Raji (cell line): ENCODE results near the gene ACKR2.

ENCODE experiments used
- POLR2A ChIP-seq: IDR thresholded peaks from 2 replicates; pipeline ENCODE4 v1.6.1; 2011; ENCODE audit warnings: low read depth, low read length, control low read depth; ENCODE audit not compliant: insufficient read depth

ACKR2 gene

DNA sequence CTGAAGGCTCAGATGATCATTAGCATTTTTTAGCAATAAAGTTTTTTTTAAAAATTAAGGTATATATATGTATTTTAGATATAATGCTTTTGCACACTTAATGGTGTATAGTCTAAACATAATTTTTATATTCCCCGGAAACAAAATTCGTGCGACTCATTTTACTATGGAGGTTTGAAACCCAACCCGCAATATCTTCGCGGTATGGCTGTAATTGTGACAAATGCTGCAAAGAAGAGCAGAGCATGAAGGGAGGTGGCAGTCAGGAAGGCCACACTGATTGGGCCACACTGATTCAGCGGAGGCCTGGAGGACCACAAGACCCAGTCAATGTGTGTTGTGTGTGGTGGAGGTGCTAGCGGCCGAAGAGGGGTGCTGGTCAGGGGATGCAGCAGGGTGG lies 70.9 kb downstream of the ACKR2 start:
- no peak for TF ChIP-seq POLR2A

DNA sequence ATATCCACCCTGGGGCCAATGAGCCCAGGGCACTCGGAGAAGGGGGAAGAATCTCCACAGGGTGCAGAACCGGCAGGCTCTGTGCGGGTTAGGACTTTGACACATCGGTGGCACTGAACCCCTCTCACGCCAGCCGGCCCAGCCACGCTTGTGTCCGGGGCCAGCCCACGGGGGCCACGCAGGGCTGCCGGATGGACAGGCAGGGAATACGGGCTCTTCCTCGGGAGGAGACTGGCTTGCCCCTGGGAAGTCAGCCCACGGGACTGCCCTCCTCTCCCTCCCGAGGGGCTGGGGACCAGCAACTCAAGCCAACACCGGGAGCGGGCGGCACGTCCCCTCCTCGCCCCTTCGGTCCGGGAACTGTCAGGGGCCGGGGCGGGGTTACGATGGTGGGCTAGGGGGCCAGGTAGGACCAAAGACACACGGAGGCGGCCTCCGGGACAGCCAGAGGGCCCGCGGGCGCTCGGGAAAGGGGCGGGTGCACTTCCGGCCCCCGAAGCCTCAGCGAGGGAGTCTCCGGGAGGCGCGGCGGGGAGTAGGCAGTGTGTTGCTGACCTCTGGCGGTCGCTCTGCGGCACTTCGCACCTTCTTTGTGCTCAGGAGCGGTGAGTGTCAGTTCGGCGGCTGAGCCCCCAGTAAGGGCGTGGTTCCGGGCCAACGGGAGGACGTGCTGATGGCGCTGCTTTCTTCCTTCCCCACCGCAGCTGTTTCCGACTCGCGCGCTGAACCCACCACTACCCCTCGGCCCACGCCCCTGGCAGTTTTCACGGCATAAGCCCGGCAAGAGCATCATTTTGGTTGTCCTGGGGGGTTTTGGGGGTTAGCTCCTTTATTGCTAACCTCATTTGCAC lies 71.6 kb downstream of the ACKR2 start:
- no peak for TF ChIP-seq POLR2A

DNA sequence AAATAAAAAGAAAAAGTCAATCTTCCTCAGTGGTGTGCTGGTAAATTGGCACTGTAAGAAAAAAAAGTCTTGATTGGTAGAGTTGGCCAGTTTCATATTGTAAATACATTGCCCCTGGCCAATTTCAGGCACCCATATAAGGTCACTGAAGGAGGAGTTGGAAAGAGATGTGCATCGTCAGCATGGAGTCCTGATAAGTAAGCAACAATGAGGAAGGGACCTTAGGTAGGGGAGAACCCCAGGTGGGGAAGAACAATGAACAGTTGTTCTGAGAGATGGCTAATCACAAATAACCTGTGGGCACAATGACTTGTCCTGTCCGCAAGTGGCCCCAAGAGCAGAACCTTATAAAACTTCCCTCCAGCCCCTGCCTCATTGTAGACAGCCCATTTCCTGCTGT lies 75.1 kb downstream of the ACKR2 start:
- TF ChIP-seq POLR2A, result no peak

DNA sequence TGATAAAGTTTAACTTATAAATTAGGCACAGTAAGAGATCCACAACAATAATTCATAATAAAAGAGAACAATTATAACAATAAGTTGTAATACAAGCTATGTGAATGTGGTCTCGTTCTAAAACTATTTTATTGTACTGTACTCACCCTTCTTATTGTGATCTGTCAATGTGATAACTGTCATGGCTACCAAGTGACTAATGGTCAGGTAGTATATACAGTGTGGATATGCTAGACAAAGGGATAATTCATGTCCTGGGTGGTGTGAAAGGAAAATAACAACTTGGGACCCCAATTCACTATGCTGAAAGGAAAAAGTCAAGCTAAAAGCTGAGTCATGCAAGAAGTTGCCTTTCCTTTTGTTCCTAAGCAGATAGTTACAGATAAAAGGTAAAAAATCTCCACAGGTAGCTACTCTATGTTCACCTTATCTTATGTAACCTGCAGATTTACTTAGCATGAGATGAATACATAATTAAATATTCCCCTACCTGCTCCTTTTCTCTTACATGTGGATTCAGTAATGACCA lies 77.1 kb downstream of the ACKR2 start:
- TF ChIP-seq POLR2A, result no peak

DNA sequence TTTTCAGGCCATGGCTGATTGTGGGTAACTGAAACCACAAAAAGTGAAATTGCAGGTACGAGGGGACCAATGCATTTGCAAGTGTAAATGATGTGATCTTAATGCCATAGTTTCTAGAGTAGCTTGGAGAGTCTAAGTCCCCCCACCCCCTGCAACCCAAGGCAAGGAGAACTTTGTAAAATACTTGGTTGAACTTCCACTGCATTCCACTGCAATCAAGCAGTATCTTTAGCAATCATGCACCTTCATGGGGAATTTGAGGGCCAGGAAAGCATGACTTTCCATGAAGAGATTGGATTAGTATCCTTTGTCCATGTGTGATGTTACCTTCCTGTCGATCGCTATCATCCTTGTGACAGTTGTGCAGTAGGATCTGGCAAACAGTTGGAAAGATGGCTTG lies 77.8 kb downstream of the ACKR2 start:
- TF ChIP-seq POLR2A, result no peak

DNA sequence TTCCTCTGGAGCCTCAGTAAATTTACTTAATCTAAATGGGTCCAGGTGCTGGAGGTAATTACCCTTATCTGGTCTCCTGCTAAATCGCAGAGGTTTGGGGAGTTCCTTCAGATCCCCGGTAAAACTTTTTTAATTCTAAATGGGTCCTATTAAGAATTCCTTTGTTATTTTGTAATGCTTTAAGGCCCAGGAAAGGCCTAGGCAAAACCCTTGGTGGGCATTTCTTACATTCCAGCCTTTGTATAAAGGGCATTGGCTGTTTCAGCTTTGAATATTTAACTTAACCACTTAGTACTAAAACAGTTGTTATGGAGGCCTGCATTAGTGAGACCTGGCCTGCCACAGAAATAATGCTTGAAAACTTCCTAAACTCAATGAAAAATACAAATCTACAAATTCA lies 81.8 kb downstream of the ACKR2 start:
- no peak for TF ChIP-seq POLR2A

DNA sequence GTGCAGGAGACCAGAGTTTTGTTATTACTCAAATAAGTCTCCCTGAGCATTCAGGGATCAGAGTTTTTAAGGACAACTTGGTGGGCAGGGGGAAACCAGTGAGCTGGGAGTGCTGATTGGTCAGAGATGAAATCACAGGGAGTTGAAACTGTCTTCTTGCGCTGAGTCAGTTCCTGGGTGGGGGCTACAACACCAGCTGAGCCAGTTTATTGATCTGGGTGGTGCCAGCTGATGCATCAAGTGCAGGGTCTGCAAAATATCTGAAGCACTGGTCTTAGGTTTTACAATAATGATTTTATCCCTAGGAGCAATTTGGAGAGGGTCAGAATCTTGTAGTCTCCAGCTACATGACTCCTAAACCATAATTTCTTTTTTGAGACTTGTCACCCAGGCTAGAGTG lies 82.9 kb downstream of the ACKR2 start:
- TF ChIP-seq POLR2A, result no peak

DNA sequence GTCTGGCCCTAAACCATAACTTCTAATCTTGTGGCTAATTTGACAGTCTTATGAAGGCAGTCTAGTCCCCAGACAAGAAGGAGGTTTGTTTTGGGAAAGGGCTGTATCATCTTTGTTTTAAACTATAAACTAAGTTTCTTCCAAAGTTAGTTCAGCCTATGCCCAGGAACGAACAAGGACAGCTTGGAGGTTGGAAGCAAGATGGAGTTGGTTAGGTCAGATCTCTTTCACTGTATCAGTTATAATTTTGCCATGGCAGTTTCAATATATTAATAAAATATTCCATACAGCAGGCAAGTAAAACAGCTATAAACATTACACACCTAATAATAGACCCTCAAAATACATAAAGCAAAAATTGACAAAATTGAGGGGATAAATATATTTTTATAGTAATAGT lies 83.6 kb downstream of the ACKR2 start:
- no peak for TF ChIP-seq POLR2A

DNA sequence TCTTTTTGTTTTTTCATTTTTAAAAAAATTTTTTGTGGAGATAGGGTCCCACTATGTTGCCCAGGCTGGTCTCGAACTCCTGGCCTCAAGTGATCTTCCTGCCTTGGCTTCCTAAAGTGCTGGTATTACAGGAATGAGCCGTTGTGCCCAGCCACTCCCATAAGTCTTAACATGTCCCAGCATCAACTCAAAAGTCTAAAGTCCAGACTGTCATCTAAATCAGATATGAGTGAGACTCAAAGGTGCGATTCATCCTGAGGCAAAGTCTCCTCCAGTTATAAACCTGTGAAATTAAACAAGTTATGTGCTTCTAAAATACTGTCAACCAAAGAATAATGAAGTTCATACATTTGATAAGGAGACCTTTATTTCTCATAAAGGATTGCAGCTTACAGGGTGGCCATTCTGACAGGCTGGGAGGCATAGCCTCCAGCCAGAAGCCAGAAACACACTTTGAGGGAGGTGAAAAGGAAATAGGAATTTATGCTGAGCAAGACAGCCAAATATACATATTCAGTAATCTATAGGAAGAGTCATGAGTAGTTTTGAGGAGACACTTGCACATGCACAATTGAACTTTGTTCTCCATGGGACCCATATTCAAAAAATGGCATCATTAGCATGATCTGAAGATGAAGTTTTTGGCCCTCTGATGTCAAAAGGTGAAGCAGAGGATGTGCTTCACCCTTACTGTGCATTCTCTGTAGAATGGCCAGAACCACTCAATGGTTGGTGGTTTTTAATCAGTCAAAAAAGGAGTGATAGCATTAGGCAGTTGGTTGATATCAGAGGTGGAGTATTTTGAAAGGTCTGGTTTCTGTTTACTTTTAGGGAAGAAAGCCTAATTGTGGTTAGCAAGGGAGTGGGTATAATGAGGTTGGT lies 85.7 kb downstream of the ACKR2 start:
- no peak for TF ChIP-seq POLR2A

DNA sequence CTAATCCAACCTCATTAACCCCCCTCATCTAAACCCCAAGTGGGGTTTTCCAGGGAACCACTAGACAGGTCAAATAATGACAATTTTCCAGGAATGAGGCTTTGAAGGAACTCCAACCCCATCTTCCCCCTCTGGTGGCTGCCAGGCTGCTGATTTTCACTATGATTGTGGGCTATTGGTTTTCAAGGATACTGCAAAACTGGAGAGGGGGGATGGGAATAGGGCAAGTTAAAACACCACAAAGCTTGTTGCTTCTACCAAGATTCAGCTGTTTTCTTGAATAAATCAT lies 86.3 kb downstream of the ACKR2 start:
- TF ChIP-seq POLR2A, result no peak

DNA sequence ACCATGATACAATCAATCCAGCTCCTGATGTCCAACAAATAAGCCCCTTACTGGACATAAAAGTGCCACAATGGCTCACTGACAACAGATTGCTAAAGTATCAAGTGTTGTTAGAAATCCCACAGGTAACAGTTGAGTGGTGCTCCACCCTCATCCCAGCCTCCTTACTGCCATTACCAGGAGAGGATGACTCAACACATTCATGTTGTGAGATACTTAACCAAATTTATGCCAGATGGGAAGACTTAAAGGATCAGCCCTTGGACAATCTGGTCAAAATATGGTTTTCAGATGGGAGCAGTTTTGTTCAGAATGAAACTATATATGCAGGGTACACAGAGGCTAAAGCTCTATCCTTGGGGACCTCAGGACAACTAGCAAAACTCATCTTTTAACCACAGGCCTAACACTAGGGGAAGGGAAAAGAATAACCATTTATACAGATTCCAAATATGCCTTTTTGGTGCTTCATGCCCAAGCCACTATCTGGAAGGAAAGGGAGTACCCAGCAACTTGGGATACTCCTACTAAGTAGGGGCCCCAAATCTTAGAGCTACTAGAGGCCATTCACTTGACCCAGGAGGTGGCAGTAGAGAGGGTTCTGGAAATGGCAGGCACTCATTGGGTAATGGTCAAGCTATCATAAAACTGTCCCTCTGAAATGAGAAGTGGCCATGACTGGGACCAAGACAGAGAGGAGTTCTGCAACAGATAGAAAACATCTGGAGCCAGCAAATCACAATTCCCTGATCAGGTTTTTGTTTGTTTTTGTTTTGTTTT lies 89.8 kb downstream of the ACKR2 start:
- no peak for TF ChIP-seq POLR2A

DNA sequence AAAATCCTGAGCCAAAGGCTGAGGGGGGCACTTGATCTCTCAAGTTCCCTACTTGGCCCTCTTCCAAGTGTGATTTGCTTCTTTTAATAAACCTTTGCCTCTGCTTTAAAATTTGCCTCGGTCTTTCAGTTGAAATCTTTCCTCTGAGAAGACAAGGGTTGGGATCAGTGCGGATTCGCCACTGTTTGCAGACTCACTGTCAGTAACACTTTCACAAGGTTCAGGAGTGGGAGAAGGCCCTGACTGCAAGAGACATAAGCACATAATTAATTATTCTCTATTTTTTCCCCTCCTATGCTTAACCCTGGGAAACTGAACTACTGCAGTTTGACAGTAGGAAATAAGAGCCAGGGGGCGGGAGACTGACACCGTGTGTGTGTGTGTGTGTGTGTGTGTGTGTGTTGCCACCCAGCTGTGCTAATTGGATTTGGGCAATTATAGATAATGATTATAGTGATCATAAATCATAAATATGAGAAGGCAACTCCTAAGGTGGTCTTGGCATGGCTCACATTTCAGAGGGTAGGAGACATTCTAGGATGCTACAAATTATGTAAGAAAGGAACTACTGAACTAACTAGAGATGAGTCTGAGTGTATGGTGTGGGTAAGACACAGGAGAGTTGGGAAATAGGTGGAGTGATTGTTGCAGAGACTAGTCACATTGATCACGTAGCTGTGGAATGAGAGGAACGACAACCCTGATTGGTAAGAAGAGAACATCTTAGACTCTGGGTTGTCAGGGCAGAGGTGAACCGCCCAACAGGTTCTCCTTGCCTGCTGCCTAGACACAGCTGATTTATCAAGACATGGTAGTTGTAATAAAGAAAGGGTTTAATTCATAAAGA lies 91.2 kb downstream of the ACKR2 start:
- TF ChIP-seq POLR2A, result no peak

DNA sequence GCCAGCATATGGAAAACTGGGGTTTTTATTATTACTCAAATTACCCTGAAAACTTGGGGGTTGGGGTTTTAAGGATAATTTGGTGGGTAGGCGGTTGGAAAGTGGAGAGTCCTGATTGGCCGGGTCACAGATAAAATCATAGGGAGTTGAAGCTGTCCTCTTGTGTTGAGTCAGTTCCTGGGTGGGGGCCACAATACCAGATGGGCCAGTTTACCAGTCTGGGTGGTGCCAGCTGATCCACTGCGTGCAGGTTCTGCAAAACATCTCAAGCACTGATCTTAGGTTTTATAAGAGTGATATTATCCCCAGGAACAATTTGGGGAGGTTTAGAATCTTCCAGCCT lies 91.8 kb downstream of the ACKR2 start:
- TF ChIP-seq POLR2A, result no peak

DNA sequence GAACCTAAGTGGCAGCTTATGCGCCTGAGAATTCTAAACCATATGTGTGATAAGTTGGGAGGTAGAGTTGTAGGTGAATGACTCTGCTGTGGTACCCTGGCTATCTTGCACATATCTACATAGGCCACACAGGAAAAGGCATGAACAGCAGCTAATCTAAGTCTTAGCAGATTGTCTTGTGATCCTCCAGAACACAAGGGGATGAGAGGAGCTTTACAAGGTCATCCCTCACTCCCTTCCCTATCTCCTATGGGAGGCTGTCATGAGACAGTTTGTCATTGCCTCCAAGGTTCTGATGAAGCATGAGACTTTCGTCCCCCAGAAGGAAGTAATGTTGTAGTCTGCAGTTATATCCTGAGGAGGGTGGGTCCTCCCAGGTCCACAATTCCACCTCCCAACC lies 93.0 kb downstream of the ACKR2 start:
- no peak for TF ChIP-seq POLR2A

DNA sequence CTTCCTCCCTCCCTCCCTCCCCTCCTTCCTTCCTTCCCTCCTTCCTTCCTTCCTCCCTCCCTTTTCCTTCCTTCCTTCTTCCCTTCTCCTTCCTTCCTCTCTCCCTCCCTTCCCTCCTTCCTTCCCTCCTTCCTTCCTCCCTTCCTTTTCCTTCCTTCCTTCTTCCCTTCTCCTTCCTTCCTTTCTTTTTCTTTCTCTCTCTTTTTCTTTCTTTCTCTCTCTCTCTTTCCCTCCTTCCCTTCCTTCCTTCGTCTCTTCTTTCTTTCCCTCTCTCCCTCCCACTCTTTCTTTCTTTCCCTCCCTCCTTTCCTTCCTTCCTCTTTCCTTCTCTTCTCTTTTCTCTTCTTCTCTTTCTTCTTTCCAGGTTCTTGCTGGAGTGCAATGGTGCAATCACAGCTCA lies 94.8 kb downstream of the ACKR2 start:
- no peak for TF ChIP-seq POLR2A
